OCI-M1 (cell line): ENCODE results near the gene COL5A2.

Experiments
- DNase-seq: peaks from one replicate; lab custom pipeline; 2025; lab: John Stamatoyannopoulos, UW

COL5A2 gene

DNA sequence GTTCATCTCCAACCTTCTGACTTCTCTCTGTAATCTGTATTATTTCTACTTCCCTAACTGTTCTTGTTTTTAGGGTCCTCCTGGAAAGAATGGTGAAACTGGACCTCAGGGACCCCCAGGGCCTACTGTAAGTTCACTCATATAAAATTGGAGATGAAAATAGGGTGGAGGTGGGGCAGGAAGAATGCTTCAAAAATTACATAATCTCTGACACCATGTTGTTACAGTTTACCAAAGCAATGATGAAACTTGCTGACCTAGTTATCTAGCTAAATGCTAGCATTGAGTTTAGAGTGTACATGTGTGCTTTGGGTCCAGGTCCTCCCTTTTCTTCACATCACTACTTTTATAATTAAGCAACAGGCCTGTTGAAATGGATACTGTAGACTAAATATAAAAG, 182.3 kb downstream of the COL5A2 start:
- DNase-seq, result no peak

DNA sequence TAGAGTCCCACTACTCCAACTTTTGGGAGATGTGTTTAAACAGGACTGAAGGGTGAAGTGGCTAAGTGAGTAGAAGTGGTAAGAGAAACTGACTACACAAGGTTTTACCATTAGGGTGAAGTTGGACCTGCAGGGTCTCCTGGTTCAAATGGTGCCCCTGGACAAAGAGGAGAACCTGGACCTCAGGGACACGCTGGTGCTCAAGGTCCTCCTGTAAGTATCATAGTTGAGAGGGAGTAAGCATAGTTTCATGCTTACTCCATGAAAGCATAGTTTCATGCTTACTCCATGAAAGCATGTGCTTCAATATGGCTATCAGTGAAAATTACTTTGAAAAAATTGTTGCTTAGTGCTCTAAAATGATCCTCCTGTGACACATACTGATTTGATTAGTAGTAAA, 186.3 kb downstream of the COL5A2 start:
- DNase-seq, result no peak

DNA sequence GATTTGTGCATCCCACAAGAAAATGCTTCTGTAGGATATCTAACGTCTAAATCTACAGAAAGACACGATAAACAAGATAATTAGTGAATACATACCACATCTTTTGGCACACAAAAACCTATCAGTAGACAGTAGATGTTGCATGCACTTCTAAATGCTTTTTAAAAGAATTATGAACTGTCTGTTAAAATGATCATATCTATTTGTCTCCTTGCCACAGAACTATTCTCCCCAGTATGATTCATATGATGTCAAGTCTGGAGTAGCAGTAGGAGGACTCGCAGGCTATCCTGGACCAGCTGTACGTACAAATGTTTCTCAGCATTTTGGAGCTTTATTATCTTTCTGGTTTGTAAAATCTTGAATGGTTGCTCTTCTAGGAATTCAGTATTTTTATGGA, 192.7 kb downstream of the COL5A2 start:
- DNase-seq, result no peak

DNA sequence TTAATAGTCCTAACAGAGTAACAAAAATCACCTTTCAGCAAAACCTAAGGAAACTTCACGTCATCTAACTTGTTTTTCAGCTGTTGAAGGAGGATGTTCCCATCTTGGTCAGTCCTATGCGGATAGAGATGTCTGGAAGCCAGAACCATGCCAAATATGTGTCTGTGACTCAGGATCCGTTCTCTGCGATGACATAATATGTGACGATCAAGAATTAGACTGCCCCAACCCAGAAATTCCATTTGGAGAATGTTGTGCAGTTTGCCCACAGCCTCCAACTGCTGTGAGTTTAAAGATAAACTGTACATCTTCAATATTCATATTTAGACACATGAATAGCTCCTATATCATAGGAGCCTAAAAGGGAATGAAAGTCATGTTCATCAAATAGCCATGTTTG, 194.9 kb downstream of the COL5A2 start:
- no peak for DNase-seq

DNA sequence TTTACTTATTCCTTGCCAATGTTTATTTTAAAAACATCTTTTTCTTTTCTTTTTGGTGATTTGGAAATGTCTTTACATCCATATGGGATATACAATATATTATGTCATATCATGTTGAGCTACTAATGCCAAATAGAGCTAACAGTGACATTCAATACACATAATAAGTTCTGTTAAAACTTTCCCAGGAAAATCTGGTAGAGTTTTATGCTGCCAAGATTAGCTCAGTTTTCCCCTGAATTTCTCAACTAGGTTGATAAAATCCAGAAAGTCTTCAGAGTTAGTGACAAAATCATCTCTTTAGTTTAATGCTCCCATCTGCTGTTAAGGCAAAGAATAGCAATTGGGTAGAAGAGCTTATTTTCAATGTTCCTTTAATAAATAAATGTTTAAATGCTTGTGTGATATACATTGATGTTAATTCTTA, 195.5 kb downstream of the COL5A2 start:
- DNase-seq, result peak; percentile 49

DNA sequence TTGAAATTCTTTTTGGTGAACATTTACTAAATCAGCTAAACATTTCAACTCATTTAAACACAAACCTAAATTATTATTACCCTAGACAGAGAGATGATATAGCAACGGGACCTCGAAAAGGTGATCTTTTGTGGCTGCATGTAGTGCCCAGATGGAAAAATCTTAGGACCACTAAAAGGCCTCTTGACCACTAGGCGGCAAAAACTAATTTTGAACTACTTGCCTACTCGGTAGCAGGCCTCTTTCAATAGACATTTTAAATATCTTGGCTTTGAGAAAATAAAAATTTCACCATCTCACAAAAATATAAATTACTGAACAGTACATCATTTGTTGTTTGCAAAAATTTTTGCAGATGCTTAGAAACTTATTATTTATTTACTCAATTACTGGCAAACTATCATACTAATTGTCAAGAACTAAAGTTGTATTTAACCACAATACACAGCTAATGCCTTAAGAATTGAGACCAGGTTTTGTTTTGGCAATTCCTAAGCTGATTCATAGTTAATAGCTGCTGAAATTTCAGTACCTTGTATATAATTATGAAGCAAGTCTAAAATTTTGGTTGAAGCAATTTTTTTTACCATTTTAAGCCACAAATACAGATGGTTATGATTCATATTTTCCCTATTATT, 196.0 kb downstream of the COL5A2 start:
- peak; percentile 36 for DNase-seq
